ENCODE results near the gene DMD. TPM values are rescaled to one million over a fixed set of nuclear protein-coding genes. Genes with fewer than 3 reads are reported as not detected.
A peak's percentile ranks its signal among the peaks of the same experiment; 100 is the strongest.

Gene DMD
- total and polyA plus RNA-seq, 4 donors = 3.9 to 73.8 (median 11.2) TPM

DNA sequence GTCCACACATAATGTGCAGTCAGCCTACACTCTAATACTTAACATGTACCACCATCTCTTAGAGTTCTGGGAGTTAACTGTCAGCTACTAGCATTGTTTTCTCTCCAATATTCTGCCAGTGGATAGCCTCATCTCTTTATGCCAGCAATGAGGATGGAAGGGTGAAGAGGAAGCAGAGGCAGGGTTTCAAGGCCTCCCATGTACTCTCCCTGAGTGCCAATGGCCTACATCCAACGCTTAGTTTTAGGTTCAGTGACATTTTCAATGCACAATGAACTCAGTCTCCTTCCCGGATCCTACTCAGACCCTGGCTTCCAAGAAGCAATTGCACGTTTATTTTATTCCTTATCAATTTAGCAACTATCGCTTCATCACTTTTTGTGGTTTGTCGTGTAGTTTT is 686.1 kb downstream of the DMD start:
- H3K4me3 ChIP-seq = no peak overlapping the region
- H3K27ac ChIP-seq (ENCODE audit: low read depth in 1 of 2, low read length in 1 of 2) = no peak overlapping the region
- H3K36me3 ChIP-seq (ENCODE audit: control insufficient read depth in 4 of 4, insufficient read depth in 4 of 4, low read length in 4 of 4) = no peaks in the 10 kb centered on the region
- no peak for TF ChIP-seq CTCF (IDR thresholded peaks at IDR 0.05; ENCODE audit: control extremely low read depth, extremely low read depth)
- no peaks in the 10 kb centered on the region for H3K4me1 ChIP-seq (ENCODE audit: control insufficient read depth in 5 of 5, insufficient read depth in 5 of 5, low read length in 5 of 5)
- no peaks in the 10 kb centered on the region for H3K27me3 ChIP-seq (ENCODE audit: control insufficient read depth in 3 of 3, insufficient read depth in 3 of 3, low read length in 2 of 3)
- 75 to 85% methylated on average over 5 of the region's 5 CpGs for WGBS, 2 donors
- ATAC-seq (ENCODE audit: insufficient read depth, low FRiP score) = no peak
- H3K9me3 ChIP-seq (ENCODE audit: control insufficient read depth in 4 of 4, insufficient read depth in 3 of 4, low read length in 3 of 4) = no peaks in the 10 kb centered on the region
- no peak for DNase-seq
- H3K9ac ChIP-seq (ENCODE audit: insufficient read depth in 1 of 2, low read length in 2 of 2) = no peak overlapping the region

- Histone ChIP-seq H3K27ac (ENCODE audit: low read depth in 1 of 2, low read length in 1 of 2) (no peak overlapping the region), H3K9me3 (ENCODE audit: control insufficient read depth in 4 of 4, insufficient read depth in 3 of 4, low read length in 3 of 4) (no peaks in the 10 kb centered on the region), H3K9ac (ENCODE audit: insufficient read depth in 1 of 2, low read length in 2 of 2) (no peak overlapping the region), H3K36me3 (ENCODE audit: control insufficient read depth in 4 of 4, insufficient read depth in 4 of 4, low read length in 4 of 4) (no peaks in the 10 kb centered on the region), H3K4me1 (ENCODE audit: control insufficient read depth in 5 of 5, insufficient read depth in 5 of 5, low read length in 5 of 5) (no peaks in the 10 kb centered on the region), H3K4me3 (no peak overlapping the region), H3K27me3 (ENCODE audit: control insufficient read depth in 3 of 3, insufficient read depth in 3 of 3, low read length in 2 of 3) (no peaks in the 10 kb centered on the region)
- DNase-seq (peak in 2 of 3 donors; percentile 15 to 19), ATAC-seq (ENCODE audit: insufficient read depth, low FRiP score) (no peak)
- WGBS, 2 donors = 73 to 76% methylated on average over 2 of the region's 2 CpGs
- no peak for TF ChIP-seq CTCF (IDR thresholded peaks at IDR 0.05; ENCODE audit: control extremely low read depth, extremely low read depth)
Measured at GRCh38 chrX:32524385-32524784, 687.0 kb downstream of the DMD start.

GRCh38 chrX:32520789-32521188 is 690.6 kb downstream of the DMD start:
- peaks cover 0 to 5% (median 0%) of the 10 kb centered on the region in 3 donors for H3K27me3 ChIP-seq (ENCODE audit: control insufficient read depth in 3 of 3, insufficient read depth in 3 of 3, low read length in 2 of 3)
- no peaks in the 10 kb centered on the region for H3K4me1 ChIP-seq (ENCODE audit: control insufficient read depth in 5 of 5, insufficient read depth in 5 of 5, low read length in 5 of 5)
- H3K9ac ChIP-seq (ENCODE audit: insufficient read depth in 1 of 2, low read length in 2 of 2) = no peak overlapping the region
- H3K9me3 ChIP-seq (ENCODE audit: control insufficient read depth in 4 of 4, insufficient read depth in 3 of 4, low read length in 3 of 4) = no peaks in the 10 kb centered on the region
- H3K36me3 ChIP-seq (ENCODE audit: control insufficient read depth in 4 of 4, insufficient read depth in 4 of 4, low read length in 4 of 4) = no peaks in the 10 kb centered on the region
- no peak for DNase-seq
- 74 to 85% methylated on average over 2 of the region's 2 CpGs for WGBS, 2 donors
- no peak for ATAC-seq (ENCODE audit: insufficient read depth, low FRiP score)
- no peak overlapping the region for H3K27ac ChIP-seq (ENCODE audit: low read depth in 1 of 2, low read length in 1 of 2)
- no peak overlapping the region for H3K4me3 ChIP-seq
- no peak for TF ChIP-seq CTCF (IDR thresholded peaks at IDR 0.05; ENCODE audit: control extremely low read depth, extremely low read depth)

DNA sequence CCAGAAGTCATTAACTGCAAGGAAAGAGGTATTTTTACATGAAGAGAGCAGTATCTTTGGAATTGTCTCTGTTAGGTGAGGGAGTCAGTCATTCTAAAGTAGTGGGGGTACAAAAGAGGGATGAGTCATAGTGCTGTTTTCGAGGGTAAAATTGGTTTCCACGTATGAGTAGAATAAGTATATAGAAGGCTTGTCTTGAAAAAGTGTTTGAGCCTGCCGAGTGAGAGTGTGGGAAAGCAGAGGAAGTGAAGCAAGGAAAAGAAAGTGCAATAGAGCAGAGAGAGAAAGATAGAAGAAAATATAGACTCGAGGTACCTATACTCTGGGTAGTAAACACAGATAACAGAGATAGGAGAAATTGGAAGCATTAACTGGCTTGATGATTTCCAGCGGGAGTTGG is 696.4 kb downstream of the DMD start:
- no peaks in the 10 kb centered on the region for H3K9me3 ChIP-seq (ENCODE audit: control insufficient read depth in 4 of 4, insufficient read depth in 3 of 4, low read length in 3 of 4)
- H3K4me3 ChIP-seq = no peak overlapping the region
- H3K4me1 ChIP-seq (ENCODE audit: control insufficient read depth in 5 of 5, insufficient read depth in 5 of 5, low read length in 5 of 5) = no peaks in the 10 kb centered on the region
- H3K27me3 ChIP-seq (ENCODE audit: control insufficient read depth in 3 of 3, insufficient read depth in 3 of 3, low read length in 2 of 3) = peaks cover 0 to 8% (median 2%) of the 10 kb centered on the region in 3 donors
- no peaks in the 10 kb centered on the region for H3K36me3 ChIP-seq (ENCODE audit: control insufficient read depth in 4 of 4, insufficient read depth in 4 of 4, low read length in 4 of 4)
- DNase-seq (no peak), ATAC-seq (ENCODE audit: insufficient read depth, low FRiP score) (no peak)
- TF ChIP-seq CTCF (IDR thresholded peaks at IDR 0.05; ENCODE audit: control extremely low read depth, extremely low read depth) = no peak
- H3K27ac ChIP-seq (ENCODE audit: low read depth in 1 of 2, low read length in 1 of 2) = no peak overlapping the region
- H3K9ac ChIP-seq (ENCODE audit: insufficient read depth in 1 of 2, low read length in 2 of 2) = no peak overlapping the region
- WGBS, 2 donors = 66 to 85% methylated on average over 5 of the region's 5 CpGs

Measured in lung (tissue), 12 donors.